ENCODE data around the gene AFAP1L1.
"Not testable (repeated sequence)": the region's sequence is repeated elsewhere in the genome, so short reads cannot be mapped to it uniquely, and the experiment has no call there.

The AFAP1L1 gene

GRCh38 chr5:149376104-149376503 is 104.4 kb downstream of the AFAP1L1 start:
- no peak for DNase-seq

- no peak for DNase-seq
Measured at GRCh38 chr5:149376711-149377447, 105.2 kb downstream of the AFAP1L1 start.

GRCh38 chr5:149378241-149378820 is 106.7 kb downstream of the AFAP1L1 start:
- DNase-seq: no peak

GRCh38 chr5:149379177-149379761 is 107.6 kb downstream of the AFAP1L1 start, which contains the start of gene IL17B:
TSS of gene IL17B (minus strand) at chr5:149379292. CDS start at chr5:149379225, 67 bp downstream.
- no peak for DNase-seq

GRCh38 chr5:149379818-149380374 is 108.2 kb downstream of the AFAP1L1 start:
- no peak for DNase-seq

GRCh38 chr5:149380466-149381121 is 108.9 kb downstream of the AFAP1L1 start:
- DNase-seq: no peak

GRCh38 chr5:149381261-149381985 is 109.8 kb downstream of the AFAP1L1 start:
- no peak for DNase-seq

- DNase-seq: peak; percentile 78
Measured at GRCh38 chr5:149381986-149382338, 110.3 kb downstream of the AFAP1L1 start.

GRCh38 chr5:149382517-149383220 is 111.0 kb downstream of the AFAP1L1 start:
- DNase-seq: no peak

- DNase-seq: no peak
Measured at GRCh38 chr5:149383399-149383798, 111.7 kb downstream of the AFAP1L1 start.

GRCh38 chr5:149386166-149386565 is 114.5 kb downstream of the AFAP1L1 start:
- DNase-seq: no peak

GRCh38 chr5:149387081-149387631 is 115.5 kb downstream of the AFAP1L1 start:
- no peak for DNase-seq

- no peak for DNase-seq
Measured at GRCh38 chr5:149387982-149388381, 116.3 kb downstream of the AFAP1L1 start.

GRCh38 chr5:149388498-149389190 is 117.0 kb downstream of the AFAP1L1 start:
- no peak for DNase-seq

- no peak for DNase-seq
Measured at GRCh38 chr5:149389552-149390495, 118.2 kb downstream of the AFAP1L1 start.

GRCh38 chr5:149391076-149391475 is 119.4 kb downstream of the AFAP1L1 start:
- DNase-seq: not testable (repeated sequence)

Data from activated naive CD4-positive, alpha-beta T cell treated with Interleukin-2 at 50 U/mL for 16 hours (primary cell).